Adrenal gland (tissue), 19 donors: ENCODE measurements around the gene ORAI2. TPM values are rescaled to one million over a fixed set of nuclear protein-coding genes. Genes with fewer than 3 reads are reported as not detected.

Source experiments
- DNase-seq, 7 donors: peaks; one replicate each; pipeline ENCODE4 v3.0.0-alpha.2; 2019 to 2020
- H3K27ac ChIP-seq, 5 donors: fragments of 200-600 bp; sonication (generic) in 4 of 5; 1 replicate in 3 of 5; 2 replicates in 2 of 5; pipeline versions ENCODE4 v1.5.1 to v1.8.0; 2016 to 2020; ENCODE audit warnings: mild to moderate bottlenecking in 1 of 5
- H3K27me3 ChIP-seq: fragments of 200-600 bp; 2 replicates; pipeline ENCODE4 v1.8.0; 2021
- H3K36me3 ChIP-seq, 2 donors: fragments of 200-600 bp; replicated peaks in 1 of 2; 1 replicate in 1 of 2; 2 replicates in 1 of 2; pipeline versions ENCODE4 v1.5.1 to v1.8.0; 2018 to 2022
- H3K4me1 ChIP-seq, 2 donors: fragments of 200-600 bp; replicated peaks in 1 of 2; 1 replicate in 1 of 2; 2 replicates in 1 of 2; pipeline versions ENCODE4 v1.5.1 to v1.8.0; 2018 to 2021
- H3K4me3 ChIP-seq, 4 donors: fragments of 200-600 bp; sonication (generic) in 3 of 4; one replicate each; pipeline ENCODE4 v1.5.1; 2016 to 2018
- H3K9me3 ChIP-seq, 3 donors: fragments of 200-600 bp; sonication (generic) in 1 of 3; replicated peaks in 1 of 3; 1 replicate in 2 of 3; 2 replicates in 1 of 3; pipeline versions ENCODE4 v1.5.1 to v1.8.0; 2016 to 2021
- CTCF ChIP-seq, 6 experiments: fragments of 450-650 bp in 4 of 6; fragments of 200-600 bp in 2 of 6; sonication (generic) in 1 of 6; IDR thresholded peaks; 1 replicate in 5 of 6; 2 replicates in 1 of 6; pipeline versions ENCODE4 v1.5.1 to v1.8.0; 2016 to 2021; ENCODE audit warnings: antibody characterized with exemption in 6 of 6, mild to moderate bottlenecking in 2 of 6, moderate library complexity in 1 of 6
- POLR2A ChIP-seq, 2 donors: fragments of 450-650 bp; IDR thresholded peaks; one replicate each; pipeline ENCODE4 v1.6.1; 2017; ENCODE audit warnings: antibody characterized with exemption in 2 of 2, mild to moderate bottlenecking in 2 of 2, moderate library complexity in 1 of 2
- whole genome bisulfite sequencing, 4 donors: extraction: QIAGEN DNeasy Blood & Tissue Kit in 2 of 4; methylation state at CpG; one replicate each; pipeline versions ENCODE4 v1.1.5 to v1.1.7; 2013 to 2017; 5-methylcytosine and 5-hydroxymethylcytosine counted together
- intact Hi-C, 2 donors: fragments of 100-400 bp; cut with DNase I; formaldehyde crosslinking; loops; one replicate each; pipeline versions ENCODE4 v1.14.1 to v1.15.0; 2022 to 2023
- long read RNA-seq, 10 donors: library from polyadenylated mRNA in 3 of 10; unstranded in 2 of 10; stranded (forward) in 1 of 10; transcript quantifications; one replicate each; pipeline ENCODE4 v2.0.0 and lab custom pipeline, GENCODE V29; 2021 to 2026
- polyA plus RNA-seq, 3 donors: library from polyadenylated mRNA; stranded (reverse); fragments of 200-250 nt in 2 of 3; fragments of 350-450 nt in 1 of 3; fragmentation: Illumina TruSeq in 1 of 3; extraction: RNeasy Lipid Tissue Mini Kit (QIAGEN cat#74804) in 1 of 3; gene quantifications; one replicate each; pipeline ENCODE4 v1.2.3, GENCODE V29; 2013 to 2014
- total RNA-seq, 9 donors: library from RNA; depleted of rRNA in 4 of 9; stranded (reverse); fragments of >200 nt in 4 of 9; fragments of 120-200 nt in 1 of 9; fragmentation: NEBNext Ultra II Directional in 1 of 9; extraction: Animal tissue kit (Norgen Biotek cat#: 25700) in 1 of 9; gene quantifications; one replicate each; pipeline versions ENCODE4 v1.1.0 to v1.2.4, GENCODE V29; 2013 to 2023
- donor health status: healthy with polysubstance abuse.
- donor health status: Bipolar disorder and iron deficiency.
- donor health status: DM: yes; HTN: yes; CAD: no.
- donor health status: DM: no; HTN: no; CAD: no.
- donor health status: DM: no; HTN: no; CAD: no.
- donor health status: DM: yes; HTN: yes; CAD: no.

Gene ORAI2
- total RNA-seq (100 to 1,000 TPM in 1 of 9 donors, 10 to 100 TPM in 7, 1 to 10 TPM in 1; 6.9 to 110 (median 41.1) TPM), polyA plus RNA-seq (10 to 100 TPM in 1 of 3 donors, 1 to 10 TPM in 2; 7.0 to 12.7 (median 7.0) TPM)
- long read RNA-seq, donor 1, full-length matches to known transcripts: 2 of 2 reads
- long read RNA-seq, donor 1, partial matches to known transcripts: 0 of 2 reads
- long read RNA-seq, donor 1, other reads (novel, unspliced or antisense): 0 of 2 reads
- long read RNA-seq, donor 2, partial matches to known transcripts: 0 of 2 reads
- long read RNA-seq, donor 2, other reads (novel, unspliced or antisense): 0 of 2 reads
- long read RNA-seq, donor 3, partial matches to known transcripts: 0 of 1 reads
- long read RNA-seq, donor 3, other reads (novel, unspliced or antisense): 0 of 1 reads
- long read RNA-seq, donor 4, transcript ORAI2-208 (4 exons, 937 nt): major isoform, 10 of 14 reads
- long read RNA-seq, donor 4, partial matches to known transcripts: 2 of 14 reads
- long read RNA-seq, donor 4, other reads (novel, unspliced or antisense): 2 of 14 reads
- long read RNA-seq, donor 5, full-length matches to known transcripts: 75 of 91 reads
- long read RNA-seq, donor 5, partial matches to known transcripts: 0 of 91 reads
- long read RNA-seq, donor 5, other reads (novel, unspliced or antisense): 16 of 91 reads
- long read RNA-seq, donor 6, partial matches to known transcripts: 0 of 7 reads
- long read RNA-seq, donor 6, other reads (novel, unspliced or antisense): 3 of 7 reads
- long read RNA-seq, donor 7: 0 reads
- long read RNA-seq, donor 8, full-length matches to known transcripts: 8 of 8 reads
- long read RNA-seq, donor 8, partial matches to known transcripts: 0 of 8 reads
- long read RNA-seq, donor 8, other reads (novel, unspliced or antisense): 0 of 8 reads
- long read RNA-seq, donor 9, partial matches to known transcripts: 0 of 1 reads
- long read RNA-seq, donor 9, other reads (novel, unspliced or antisense): 0 of 1 reads
- long read RNA-seq, donor 10, full-length matches to known transcripts: 1 of 38 reads
- long read RNA-seq, donor 10, partial matches to known transcripts: 23 of 38 reads
- long read RNA-seq, donor 10, other reads (novel, unspliced or antisense): 14 of 38 reads

DNA sequence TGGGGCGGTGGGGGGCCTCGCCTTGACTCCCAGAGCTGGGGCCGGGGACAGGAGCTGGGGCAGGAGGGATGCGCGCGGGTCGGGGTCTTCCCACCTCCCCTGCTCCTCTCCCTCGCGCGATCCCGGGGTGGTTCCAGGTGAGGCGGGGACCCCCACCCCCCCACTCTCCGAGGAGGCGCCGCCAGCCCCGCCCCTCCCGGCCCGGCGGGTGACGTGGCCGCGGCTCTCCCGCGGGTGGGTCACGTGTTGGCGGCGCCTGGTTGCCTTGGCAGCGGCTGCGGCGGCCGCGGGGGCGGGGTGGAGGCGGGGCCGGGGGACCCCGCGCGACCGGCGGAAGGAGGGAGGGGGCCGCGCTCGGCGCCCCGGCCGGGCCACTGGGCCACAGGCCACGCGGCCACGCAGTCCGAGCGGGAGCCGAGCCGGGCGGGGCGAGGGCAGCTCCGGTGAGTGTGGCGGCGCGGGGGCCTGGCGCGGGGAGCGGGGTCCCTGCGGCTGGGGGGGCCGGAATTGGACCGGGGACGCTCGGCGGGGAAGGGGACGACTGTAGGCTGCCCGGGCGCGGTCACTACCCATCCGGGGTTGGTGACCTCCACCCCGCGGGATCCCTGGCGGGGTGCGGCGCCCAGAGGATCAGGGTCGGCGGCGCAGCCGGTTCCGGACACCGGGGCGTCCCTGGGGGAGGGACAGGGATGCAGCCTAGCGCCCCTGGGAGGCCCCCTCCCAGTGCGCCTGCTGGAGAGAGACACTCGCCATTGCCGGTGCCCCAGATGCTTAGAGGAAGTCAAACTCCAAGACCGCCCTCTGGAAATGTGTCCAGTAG is at the start of gene ORAI2:
ORAI2 (plus strand) TSS at position 357 of the 820 bp plus-strand sequence. CDS start 5,382 bp downstream, outside the sequence.
- intact Hi-C loops: no loop called here
- peak within 1 kb of the TSS in 4 of 5 donors; percentile 53 to 86 (median 75) for H3K27ac ChIP-seq
- H3K27me3 ChIP-seq: no peaks in the 10 kb centered on the region
- WGBS, 4 donors: 0 to 3% (median 1%) methylated on average over 5 to 89 of the region's 90 CpGs
- H3K4me1 ChIP-seq: peaks cover 13 to 32% of the 10 kb centered on the region in 2 donors
- peak; percentile 70 to 90 (median 83) for DNase-seq
- H3K4me3 ChIP-seq: peak within 1 kb of the TSS; percentile 46 to 99 (median 78)
- H3K36me3 ChIP-seq: no peaks in the 10 kb centered on the region
- H3K9me3 ChIP-seq: no peaks in the 10 kb centered on the region
- no peak for TF ChIP-seq CTCF (IDR thresholded peaks at IDR 0.05)
- TF ChIP-seq POLR2A (IDR thresholded peaks at IDR 0.05): peak in 1 of 2 donors; percentile 2

GRCh38 chr7:102387064-102387463 is 46.3 kb upstream of the ORAI2 start:
- H3K27me3 ChIP-seq: no peaks in the 10 kb centered on the region
- intact Hi-C loops: no loop called here
- no peak overlapping the region for H3K4me3 ChIP-seq
- 45 to 62% (median 56%) methylated on average over 4 to 6 of the region's 6 CpGs for WGBS, 4 donors
- H3K9me3 ChIP-seq: no peaks in the 10 kb centered on the region
- H3K36me3 ChIP-seq: peaks cover 0 to 8% of the 10 kb centered on the region in 2 donors
- DNase-seq: peak; percentile 67 to 92 (median 85)
- no peak for TF ChIP-seq CTCF (IDR thresholded peaks at IDR 0.05)
- peak in 1 of 2 donors; percentile 24 for TF ChIP-seq POLR2A (IDR thresholded peaks at IDR 0.05)
- peaks cover 0 to 5% of the 10 kb centered on the region in 2 donors for H3K4me1 ChIP-seq
- H3K27ac ChIP-seq: peak overlapping the region; percentile 33 to 82 (median 72)

- intact Hi-C loops: loop anchor here (2.0 kb wide), 2 partner anchors 109 to 111 kb away; no protein-coding TSS in a partner anchor
- TF ChIP-seq POLR2A (IDR thresholded peaks at IDR 0.05) (no peak), CTCF (IDR thresholded peaks at IDR 0.05) (no peak)
- no peak overlapping the region for H3K27ac ChIP-seq
- peaks cover 0 to 3% of the 10 kb centered on the region in 2 donors for H3K36me3 ChIP-seq
- no peak for DNase-seq
- H3K4me1 ChIP-seq: peaks cover 0 to 5% of the 10 kb centered on the region in 2 donors
- H3K4me3 ChIP-seq: no peak overlapping the region
- no peaks in the 10 kb centered on the region for H3K27me3 ChIP-seq
- 86 to 95% (median 93%) methylated on average over 3 of the region's 3 CpGs for WGBS, 4 donors
- no peaks in the 10 kb centered on the region for H3K9me3 ChIP-seq
Observed at GRCh38 chr7:102389810-102390209, 43.6 kb upstream of the ORAI2 start.
